Effector memory CD8-positive, alpha-beta T cell (primary cell): ENCODE data around the gene RNGTT.
"Not testable (repeated sequence)": the region's sequence is repeated elsewhere in the genome, so short reads cannot be mapped to it uniquely, and the experiment has no call there.

Experiments
- ATAC-seq: fragments of 150-1000 bp; cut with Tn5 transposase; replicated peaks from 2 replicates; pipeline ENCODE4 v1.10.0; 2021; ENCODE audit warnings: mild to moderate bottlenecking, moderate library complexity
- DNase-seq, 3 experiments: peaks; one replicate each; pipeline ENCODE4 v3.0.0; 2021
- H3K27ac Mint-ChIP-seq, 2 donors: one replicate each; pipeline ENCODE4 v1.8.0; 2022; ENCODE audit warnings: mild to moderate bottlenecking in 2 of 2, mixed read lengths in 2 of 2, moderate library complexity in 2 of 2
- H3K27me3 Mint-ChIP-seq, 2 donors: one replicate each; pipeline ENCODE4 v1.8.0; 2022; ENCODE audit warnings: mixed read lengths in 2 of 2
- H3K36me3 Mint-ChIP-seq: one replicate; pipeline ENCODE4 v1.8.0; 2022; ENCODE audit warnings: mild to moderate bottlenecking, moderate library complexity, mixed read lengths; ENCODE audit not compliant: insufficient read depth
- H3K4me1 Mint-ChIP-seq, 2 donors: one replicate each; pipeline ENCODE4 v1.8.0; 2022; ENCODE audit warnings: low read depth in 2 of 2, mixed read lengths in 2 of 2
- H3K4me3 Mint-ChIP-seq, 2 donors: one replicate each; pipeline ENCODE4 v1.8.0; 2022; ENCODE audit warnings: mild to moderate bottlenecking in 2 of 2, mixed read lengths in 2 of 2, moderate library complexity in 2 of 2
- H3K9me3 Mint-ChIP-seq, 2 donors: one replicate each; pipeline ENCODE4 v1.8.0; 2022; ENCODE audit warnings: mixed read lengths in 2 of 2

RNGTT gene

GRCh38 chr6:88855541-88856147 is 107.8 kb downstream of the RNGTT start:
- H3K36me3 Mint-ChIP-seq: peaks cover 12% of the 10 kb centered on the region
- H3K9me3 Mint-ChIP-seq: no peaks in the 10 kb centered on the region
- H3K4me3 Mint-ChIP-seq: no peak overlapping the region
- peaks cover 0 to 12% of the 10 kb centered on the region in 2 donors for H3K4me1 Mint-ChIP-seq
- ATAC-seq (no peak), DNase-seq (no peak)
- no peaks in the 10 kb centered on the region for H3K27me3 Mint-ChIP-seq
- no peak overlapping the region for H3K27ac Mint-ChIP-seq

GRCh38 chr6:88852775-88853174 is 110.6 kb downstream of the RNGTT start:
- Mint-ChIP-seq H3K27me3 (no peaks in the 10 kb centered on the region), H3K4me1 (peaks cover 0 to 5% of the 10 kb centered on the region in 2 donors), H3K4me3 (no peak overlapping the region), H3K9me3 (no peaks in the 10 kb centered on the region), H3K36me3 (peaks cover 12% of the 10 kb centered on the region), H3K27ac (no peak overlapping the region)
- DNase-seq (no peak), ATAC-seq (no peak)

GRCh38 chr6:88852000-88852399 is 111.4 kb downstream of the RNGTT start:
- DNase-seq: no peak
- Mint-ChIP-seq H3K4me3 (no peak overlapping the region), H3K27me3 (no peaks in the 10 kb centered on the region), H3K27ac (no peak overlapping the region), H3K4me1 (peaks cover 0 to 5% of the 10 kb centered on the region in 2 donors), H3K9me3 (no peaks in the 10 kb centered on the region), H3K36me3 (peaks cover 12% of the 10 kb centered on the region)
- no peak for ATAC-seq

- peak overlapping the region in 1 of 2 donors; percentile 44 for H3K27ac Mint-ChIP-seq
- ATAC-seq (no peak), DNase-seq (no peak)
- no peaks in the 10 kb centered on the region for H3K27me3 Mint-ChIP-seq
- H3K4me1 Mint-ChIP-seq: no peaks in the 10 kb centered on the region
- H3K36me3 Mint-ChIP-seq: peaks cover 14% of the 10 kb centered on the region
- no peaks in the 10 kb centered on the region for H3K9me3 Mint-ChIP-seq
- H3K4me3 Mint-ChIP-seq: no peak overlapping the region
These were observed 114.5 kb downstream of the RNGTT start for GRCh38 chr6:88848870-88849269.

GRCh38 chr6:88843040-88843439 is 120.4 kb downstream of the RNGTT start:
- ATAC-seq (no peak), DNase-seq (no peak)
- no peaks in the 10 kb centered on the region for H3K9me3 Mint-ChIP-seq
- no peak overlapping the region for H3K27ac Mint-ChIP-seq
- peaks cover 22% of the 10 kb centered on the region for H3K36me3 Mint-ChIP-seq
- no peaks in the 10 kb centered on the region for H3K27me3 Mint-ChIP-seq
- H3K4me1 Mint-ChIP-seq: no peaks in the 10 kb centered on the region
- H3K4me3 Mint-ChIP-seq: no peak overlapping the region

- no peak for DNase-seq
- ATAC-seq: no peak
- peak overlapping the region; percentile 12 to 75 for H3K27ac Mint-ChIP-seq
- no peak overlapping the region for H3K4me3 Mint-ChIP-seq
- H3K9me3 Mint-ChIP-seq: no peaks in the 10 kb centered on the region
- H3K27me3 Mint-ChIP-seq: no peaks in the 10 kb centered on the region
- no peaks in the 10 kb centered on the region for H3K4me1 Mint-ChIP-seq
- H3K36me3 Mint-ChIP-seq: peaks cover 22% of the 10 kb centered on the region
These were observed 121.1 kb downstream of the RNGTT start for GRCh38 chr6:88842320-88842719.

GRCh38 chr6:88840796-88841539 is 122.5 kb downstream of the RNGTT start:
- Mint-ChIP-seq H3K9me3 (peaks cover 0 to 3% of the 10 kb centered on the region in 2 donors), H3K27ac (no peak overlapping the region), H3K4me3 (no peak overlapping the region), H3K4me1 (no peaks in the 10 kb centered on the region), H3K27me3 (no peaks in the 10 kb centered on the region), H3K36me3 (peaks cover 22% of the 10 kb centered on the region)
- DNase-seq (no peak), ATAC-seq (no peak)

- H3K36me3 Mint-ChIP-seq: peaks cover 22% of the 10 kb centered on the region
- H3K4me3 Mint-ChIP-seq: no peak overlapping the region
- peaks cover 0 to 3% of the 10 kb centered on the region in 2 donors for H3K9me3 Mint-ChIP-seq
- DNase-seq (no peak), ATAC-seq (no peak)
- H3K27me3 Mint-ChIP-seq: no peaks in the 10 kb centered on the region
- H3K4me1 Mint-ChIP-seq: no peaks in the 10 kb centered on the region
- H3K27ac Mint-ChIP-seq: no peak overlapping the region
These were observed 123.1 kb downstream of the RNGTT start for GRCh38 chr6:88840289-88840688.

GRCh38 chr6:88839280-88839679 is 124.1 kb downstream of the RNGTT start:
- no peaks in the 10 kb centered on the region for H3K27me3 Mint-ChIP-seq
- H3K9me3 Mint-ChIP-seq: peaks cover 0 to 3% of the 10 kb centered on the region in 2 donors
- no peak overlapping the region for H3K4me3 Mint-ChIP-seq
- peaks cover 20% of the 10 kb centered on the region for H3K36me3 Mint-ChIP-seq
- no peak overlapping the region for H3K27ac Mint-ChIP-seq
- no peaks in the 10 kb centered on the region for H3K4me1 Mint-ChIP-seq
- no peak for ATAC-seq
- DNase-seq: no peak

- no peak for DNase-seq
- no peak for ATAC-seq
- Mint-ChIP-seq H3K4me3 (no peak overlapping the region), H3K36me3 (no peaks in the 10 kb centered on the region), H3K9me3 (peaks cover 9 to 17% of the 10 kb centered on the region in 2 donors), H3K27ac (no peak overlapping the region), H3K4me1 (peaks cover 6% of the 10 kb centered on the region in 2 donors), H3K27me3 (no peaks in the 10 kb centered on the region)
These were observed 128.2 kb downstream of the RNGTT start for GRCh38 chr6:88835210-88835609.

GRCh38 chr6:88833071-88833470 is 130.3 kb downstream of the RNGTT start:
- not testable (repeated sequence) for ATAC-seq, H3K27me3 Mint-ChIP-seq, H3K36me3 Mint-ChIP-seq, DNase-seq, H3K4me3 Mint-ChIP-seq, H3K27ac Mint-ChIP-seq
- H3K9me3 Mint-ChIP-seq: peaks cover 12 to 26% of the 10 kb centered on the region in 2 donors
- peaks cover 12 to 24% of the 10 kb centered on the region in 2 donors for H3K4me1 Mint-ChIP-seq

GRCh38 chr6:88827599-88827998 is 135.8 kb downstream of the RNGTT start:
- H3K9me3 Mint-ChIP-seq: peaks cover 9 to 26% of the 10 kb centered on the region in 2 donors
- not testable (repeated sequence) for H3K27ac Mint-ChIP-seq, ATAC-seq, H3K4me3 Mint-ChIP-seq, DNase-seq, H3K36me3 Mint-ChIP-seq, H3K27me3 Mint-ChIP-seq
- H3K4me1 Mint-ChIP-seq: peaks cover 18 to 32% of the 10 kb centered on the region in 2 donors

GRCh38 chr6:88825856-88826255 is 137.6 kb downstream of the RNGTT start:
- no peak overlapping the region for H3K27ac Mint-ChIP-seq
- DNase-seq: no peak
- H3K9me3 Mint-ChIP-seq: peaks cover 6 to 16% of the 10 kb centered on the region in 2 donors
- no peak overlapping the region for H3K4me3 Mint-ChIP-seq
- no peaks in the 10 kb centered on the region for H3K27me3 Mint-ChIP-seq
- no peak for ATAC-seq
- peaks cover 7% of the 10 kb centered on the region for H3K36me3 Mint-ChIP-seq
- peaks cover 13 to 31% of the 10 kb centered on the region in 2 donors for H3K4me1 Mint-ChIP-seq

- peaks cover 14 to 31% of the 10 kb centered on the region in 2 donors for H3K4me1 Mint-ChIP-seq
- no peaks in the 10 kb centered on the region for H3K27me3 Mint-ChIP-seq
- DNase-seq (no peak), ATAC-seq (no peak)
- peak overlapping the region in 1 of 2 donors; percentile 78 for H3K27ac Mint-ChIP-seq
- no peak overlapping the region for H3K4me3 Mint-ChIP-seq
- H3K36me3 Mint-ChIP-seq: peaks cover 5% of the 10 kb centered on the region
- H3K9me3 Mint-ChIP-seq: no peaks in the 10 kb centered on the region
These were observed 139.4 kb downstream of the RNGTT start for GRCh38 chr6:88823998-88824397.
